NCI-H345 treated with DMSO at 0.1 percent for 48 hours (cell line): ENCODE measurements around the gene PPA2.
"Not testable (repeated sequence)": the region's sequence is repeated elsewhere in the genome, so short reads cannot be mapped to it uniquely, and the experiment has no call there.

ENCODE experiments used
- DNase-seq: peaks from one replicate; lab custom pipeline; 2025; ENCODE audit not compliant: unreplicated experiment; lab: John Stamatoyannopoulos, UW

Gene PPA2

DNA sequence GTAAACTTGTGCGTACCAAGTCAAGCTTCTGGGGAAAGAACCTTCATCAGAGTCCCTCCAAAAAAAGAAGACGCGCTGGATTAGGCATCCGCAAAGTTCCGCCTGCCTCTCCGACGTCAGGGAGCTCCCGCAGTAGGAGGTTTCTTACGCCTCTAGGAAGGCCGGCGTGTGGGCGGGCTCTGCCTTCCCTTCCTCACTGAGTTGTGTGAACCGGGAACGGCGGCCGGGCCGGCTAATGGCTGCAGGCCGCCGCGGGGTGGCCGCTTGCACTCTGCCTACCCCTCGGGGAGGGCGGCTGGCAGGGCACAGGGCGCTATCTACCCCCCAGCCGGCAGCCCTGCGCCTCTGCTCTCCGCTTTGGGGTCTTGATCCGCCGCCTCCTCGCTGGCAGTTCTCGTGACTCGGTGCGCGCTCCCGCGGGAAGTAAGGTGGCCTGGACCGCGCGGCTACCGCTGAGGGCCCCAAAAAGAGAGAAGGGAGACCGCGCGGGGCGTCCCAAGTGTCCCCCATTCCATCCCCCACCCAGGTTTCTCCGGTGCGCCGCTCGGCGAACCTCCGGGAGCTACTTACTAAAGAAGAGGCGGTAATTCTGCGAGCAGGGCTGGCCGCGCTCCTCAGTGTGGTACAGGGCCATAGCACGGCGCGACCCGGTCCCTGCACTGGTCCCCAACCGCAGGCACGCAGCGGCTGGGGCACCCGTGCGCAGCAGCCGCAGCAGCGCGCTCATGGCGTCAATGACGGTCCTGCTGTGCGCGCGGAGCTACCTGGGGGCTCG lies at the start of gene PPA2:
Gene PPA2, minus strand, starts transcription at position 739 of the 775 bp plus-strand sequence. Its CDS starts 12 bp downstream, at position 727.
- peak; percentile 53 for DNase-seq

DNA sequence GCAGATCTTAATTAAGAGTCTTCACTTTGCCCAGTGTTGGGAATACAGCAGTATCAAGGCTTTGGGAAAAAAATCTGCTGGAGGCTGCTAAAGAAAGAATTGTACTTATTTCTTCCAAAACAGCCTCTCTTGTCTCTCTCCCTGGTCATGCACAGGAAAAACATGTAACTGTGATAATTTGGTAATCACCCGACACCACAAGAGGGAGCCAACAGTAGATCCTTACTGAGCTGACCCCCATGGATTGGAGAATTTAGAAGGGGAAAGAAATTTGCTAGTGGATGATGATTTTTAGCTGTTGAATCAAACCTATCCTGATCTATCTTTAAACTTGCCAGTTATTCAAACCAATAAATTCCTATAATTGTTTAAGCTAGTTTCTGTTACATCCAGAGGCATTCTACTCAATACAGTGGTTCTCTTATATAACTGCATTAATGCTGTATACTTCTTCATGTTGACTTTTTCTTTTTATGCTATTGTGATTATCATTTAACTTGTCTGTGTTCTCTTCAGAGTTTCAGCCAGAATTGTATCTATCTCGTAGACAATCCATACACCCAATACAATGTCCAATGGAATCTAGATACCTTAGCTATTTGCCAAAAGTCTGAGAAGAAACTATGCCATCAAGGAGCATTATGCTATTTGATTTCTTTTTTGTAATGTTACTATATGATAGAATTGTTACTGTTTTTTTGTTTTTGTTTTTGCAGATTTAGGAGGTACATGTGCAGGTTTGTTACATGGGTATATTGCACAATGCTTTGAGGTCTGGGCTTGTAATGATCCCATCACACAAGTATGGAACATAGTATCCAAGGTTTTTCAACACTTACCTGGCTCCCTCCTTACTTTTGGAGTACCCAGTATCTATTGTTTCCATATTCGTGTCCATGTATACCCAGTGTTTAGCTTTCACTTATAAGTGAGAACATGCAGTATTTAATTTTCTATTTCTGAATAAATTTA lies 47.2 kb upstream of the PPA2 start:
- peak; percentile 3 for DNase-seq

- no peak for DNase-seq
These were observed 36.4 kb upstream of the PPA2 start for GRCh38 chr4:105510245-105510644.

DNA sequence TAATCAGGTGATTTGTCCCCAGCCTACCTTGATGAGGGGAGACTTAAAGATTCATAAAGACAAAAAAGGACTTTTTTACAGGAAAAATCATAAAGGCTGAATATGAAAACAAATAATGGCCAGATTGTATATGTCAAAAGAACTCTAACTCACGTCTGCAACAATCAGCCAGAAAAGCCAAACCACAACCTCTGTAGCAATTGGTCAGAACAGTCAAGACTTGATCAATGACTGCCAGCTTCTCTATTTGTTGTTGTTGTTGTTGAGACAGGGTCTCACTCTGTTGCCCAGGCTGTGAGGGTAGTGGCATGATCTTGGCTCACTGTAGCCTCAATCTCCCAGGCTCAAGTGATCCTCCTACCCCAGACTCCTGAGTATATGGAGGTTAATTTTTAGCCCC lies 35.9 kb upstream of the PPA2 start:
- DNase-seq: no peak

GRCh38 chr4:105509291-105509690 lies 35.4 kb upstream of the PPA2 start:
- DNase-seq: no peak

DNA sequence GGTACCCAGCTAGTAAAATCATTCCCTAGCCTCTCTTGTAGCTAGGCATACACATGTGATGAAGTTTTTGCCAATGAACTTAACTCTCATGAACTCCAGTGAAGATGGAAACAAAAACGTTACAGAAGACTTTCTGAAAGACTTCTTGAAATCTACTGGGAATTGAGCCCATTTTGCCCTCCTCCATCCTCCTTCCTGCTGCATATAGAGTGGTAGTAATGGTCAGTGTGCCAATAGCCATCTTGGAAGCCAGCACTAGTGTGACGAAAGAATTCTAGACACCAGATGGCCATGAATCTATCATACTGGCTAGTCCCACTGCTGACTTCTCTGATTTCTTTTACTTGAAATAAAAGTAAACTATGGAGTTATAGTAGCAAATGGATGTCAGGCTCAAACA lies 30.9 kb upstream of the PPA2 start:
- DNase-seq: no peak

- no peak for DNase-seq
These were observed 29.6 kb upstream of the PPA2 start for GRCh38 chr4:105503484-105503883.

GRCh38 chr4:105496899-105497298 lies 23.0 kb upstream of the PPA2 start:
- DNase-seq: peak; percentile 0

DNA sequence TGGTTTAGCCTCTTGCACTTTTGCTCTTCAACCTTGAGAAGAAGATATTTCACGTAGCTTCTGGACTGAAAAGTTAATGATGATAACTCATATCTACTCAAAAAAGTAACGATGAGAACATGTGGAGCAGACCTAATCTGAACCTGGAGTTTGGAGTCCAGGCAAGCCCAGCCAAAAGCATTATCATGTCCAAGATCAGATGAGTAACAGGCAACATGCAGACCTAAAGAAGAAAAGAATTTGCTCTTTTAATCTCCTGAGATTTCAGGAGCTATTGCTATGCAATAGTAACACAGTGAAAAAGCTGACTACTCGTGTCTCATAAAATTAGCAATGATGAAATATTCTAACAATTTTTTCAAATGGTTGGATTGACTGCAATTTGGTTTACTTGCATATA lies 21.8 kb upstream of the PPA2 start:
- DNase-seq: no peak

DNA sequence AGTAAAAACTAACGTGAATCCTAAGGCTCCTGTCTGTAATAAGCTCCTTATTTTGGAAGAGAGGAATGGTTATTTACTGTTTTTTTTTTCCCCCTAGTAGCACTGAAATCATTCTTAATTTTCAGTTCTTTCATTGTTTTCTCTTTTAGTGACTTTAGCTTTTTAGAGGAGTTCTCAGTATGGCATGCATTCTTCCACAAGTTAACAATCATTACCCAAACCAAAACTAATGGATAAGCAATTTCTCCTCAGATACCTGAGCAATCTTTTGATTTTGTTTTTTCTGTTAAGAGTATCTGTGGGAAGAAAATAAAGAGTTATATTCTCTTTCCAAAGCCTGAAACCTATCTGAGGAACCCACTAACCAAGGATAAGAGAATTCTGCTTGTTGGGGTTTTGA lies 16.7 kb upstream of the PPA2 start:
- no peak for DNase-seq

DNA sequence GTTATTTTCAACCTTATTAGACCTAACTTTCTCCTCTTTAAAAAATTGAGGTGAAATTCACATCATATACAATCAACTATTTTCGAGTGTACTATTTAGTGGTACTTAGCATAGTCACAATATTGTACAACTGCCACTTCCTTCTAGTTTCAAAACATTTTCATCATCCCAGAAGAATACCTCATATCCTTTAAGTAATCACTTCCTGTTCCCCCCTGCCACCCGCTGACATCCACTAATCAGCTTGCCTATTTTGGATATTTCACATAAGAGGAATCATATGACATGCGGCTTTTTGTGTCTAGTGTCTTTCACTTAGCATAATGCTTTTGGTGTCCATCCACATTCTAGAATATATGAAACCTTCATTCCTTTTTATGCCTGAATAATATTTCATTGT lies 10.0 kb upstream of the PPA2 start:
- DNase-seq: no peak

DNA sequence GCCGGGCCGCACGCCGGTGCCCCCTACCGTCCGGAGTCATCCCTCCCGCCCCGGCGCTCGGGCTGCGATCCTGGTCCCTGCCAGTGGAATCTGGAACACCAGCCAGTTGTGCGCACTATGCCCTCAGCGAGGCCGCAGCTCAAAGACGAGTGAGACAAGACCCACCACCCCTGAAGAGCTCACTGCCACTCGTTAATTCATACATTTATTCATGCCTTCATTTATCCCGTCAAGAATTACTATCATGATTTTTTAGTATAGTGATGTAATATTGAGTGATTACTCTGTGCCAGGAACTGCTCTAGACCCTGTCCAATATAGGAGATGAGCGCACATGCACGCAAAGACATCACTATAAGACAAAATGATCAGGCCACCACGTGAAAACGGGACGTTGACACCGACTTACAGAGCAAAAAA lies 247 bp upstream of the PPA2 start:
- peak; percentile 69 for DNase-seq

- DNase-seq: peak; percentile 14
These were observed 965 bp downstream of the PPA2 start for GRCh38 chr4:105472871-105473323.

DNA sequence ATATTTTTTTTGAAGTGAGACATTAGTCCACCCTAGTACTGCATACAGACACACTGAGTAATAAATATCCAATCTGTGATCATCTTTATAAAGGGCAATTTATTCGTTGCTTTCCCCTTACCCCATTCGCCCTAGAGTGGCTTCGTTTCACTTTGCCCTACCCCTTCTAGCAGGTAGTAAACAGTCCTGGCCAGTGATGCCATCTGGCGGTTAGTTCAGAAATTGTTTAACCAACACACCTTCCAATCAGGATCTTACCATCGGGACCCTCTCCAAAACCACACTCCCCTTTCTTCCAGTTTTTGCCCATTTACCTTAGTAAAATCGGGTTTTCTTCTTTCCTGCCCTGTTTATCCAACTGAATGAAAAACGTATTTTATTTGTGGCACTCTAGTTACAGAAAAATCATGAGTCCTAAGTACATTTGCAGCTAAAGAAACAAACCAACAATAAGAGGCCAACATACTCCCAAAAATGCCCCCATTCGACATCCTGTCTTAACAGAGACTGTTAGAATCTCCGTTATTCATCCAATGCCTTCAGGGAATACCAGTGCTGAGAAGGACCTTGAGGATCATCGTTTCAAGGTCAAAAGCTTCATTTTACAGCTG lies 2.2 kb downstream of the PPA2 start:
- peak; percentile 31 for DNase-seq

- no peak for DNase-seq
These were observed 3.1 kb downstream of the PPA2 start for GRCh38 chr4:105470766-105471165.

- DNase-seq: no peak
These were observed 4.1 kb downstream of the PPA2 start for GRCh38 chr4:105469736-105470135.

GRCh38 chr4:105466580-105466979 lies 7.3 kb downstream of the PPA2 start:
- DNase-seq: no peak

DNA sequence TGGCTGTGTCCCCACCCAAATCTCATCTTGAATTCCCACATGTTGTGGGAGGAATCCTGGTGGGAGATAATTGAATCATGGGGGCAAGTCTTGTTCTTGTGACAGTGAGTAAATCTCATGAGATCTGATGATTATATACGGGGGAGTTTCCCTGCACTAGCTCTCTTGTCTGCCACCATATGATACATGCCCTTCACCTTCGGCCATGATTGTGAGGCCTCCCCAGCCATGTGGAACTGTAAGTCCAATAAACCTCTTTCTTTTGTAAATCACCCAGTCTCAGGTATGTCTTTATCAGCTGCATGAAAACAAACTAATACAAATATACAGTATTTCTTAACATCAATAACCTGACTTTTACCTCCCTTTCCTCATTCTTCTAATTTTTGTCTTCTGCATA lies 9.3 kb downstream of the PPA2 start:
- DNase-seq: not testable (repeated sequence)

- DNase-seq: no peak
These were observed 11.3 kb downstream of the PPA2 start for GRCh38 chr4:105462576-105462975.

- DNase-seq: no peak
These were observed 12.1 kb downstream of the PPA2 start for GRCh38 chr4:105461621-105462382.

DNA sequence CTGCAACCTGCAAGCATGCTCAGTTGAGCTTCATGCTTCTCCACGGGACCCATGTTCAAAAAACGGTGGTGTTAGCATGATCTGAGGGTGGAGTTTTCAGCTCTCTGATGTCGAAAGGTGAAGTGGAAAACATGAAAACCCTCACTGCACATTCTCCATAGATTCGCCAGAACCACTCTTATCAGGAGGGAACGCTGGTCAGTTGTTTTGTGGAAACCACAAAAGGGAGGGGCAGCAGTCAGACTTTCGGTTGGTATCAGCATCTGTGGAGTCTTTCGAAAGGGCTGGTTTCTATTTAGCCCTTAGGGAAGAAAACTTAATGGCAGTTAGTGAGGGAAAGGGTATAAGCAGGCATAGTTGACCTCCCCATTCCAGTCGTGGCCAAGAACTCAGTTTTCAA lies 12.6 kb downstream of the PPA2 start:
- DNase-seq: no peak
